GM21529 (cell line): ENCODE data around the gene SPP2.

Experiments
- ATAC-seq: cut with Tn5 transposase; IDR thresholded peaks from one replicate; pipeline ENCODE4 v1.9.1; 2021; ENCODE audit not compliant: unreplicated experiment

SPP2 gene

GRCh38 chr2:234091883-234092282 is 41.4 kb downstream of the SPP2 start:
- ATAC-seq, result no peak

- ATAC-seq, result no peak
These were observed 41.8 kb downstream of the SPP2 start for GRCh38 chr2:234092344-234092743.

GRCh38 chr2:234095301-234095700 is 44.8 kb downstream of the SPP2 start:
- no peak for ATAC-seq

- no peak for ATAC-seq
These were observed 45.7 kb downstream of the SPP2 start for GRCh38 chr2:234096164-234096563.

GRCh38 chr2:234098681-234099080 is 48.2 kb downstream of the SPP2 start:
- ATAC-seq, result no peak

GRCh38 chr2:234099266-234099665 is 48.8 kb downstream of the SPP2 start:
- ATAC-seq, result no peak

GRCh38 chr2:234100686-234101085 is 50.2 kb downstream of the SPP2 start:
- no peak for ATAC-seq

- ATAC-seq, result no peak
These were observed 51.6 kb downstream of the SPP2 start for GRCh38 chr2:234102112-234102511.

- ATAC-seq, result no peak
These were observed 57.4 kb downstream of the SPP2 start for GRCh38 chr2:234107861-234108260.

- ATAC-seq, result no peak
These were observed 58.8 kb downstream of the SPP2 start for GRCh38 chr2:234109321-234109720.

- no peak for ATAC-seq
These were observed 59.7 kb downstream of the SPP2 start for GRCh38 chr2:234110219-234110618.

- ATAC-seq, result no peak
These were observed 61.0 kb downstream of the SPP2 start for GRCh38 chr2:234111523-234111922.

- ATAC-seq, result no peak
These were observed 65.5 kb downstream of the SPP2 start for GRCh38 chr2:234116010-234116409.

GRCh38 chr2:234121999-234122398 is 71.5 kb downstream of the SPP2 start:
- ATAC-seq, result no peak

GRCh38 chr2:234125451-234126145 is 75.1 kb downstream of the SPP2 start:
- no peak for ATAC-seq

GRCh38 chr2:234126146-234126470 is 75.6 kb downstream of the SPP2 start:
- no peak for ATAC-seq
